Mammary microvascular endothelial cell (primary cell): Measurements from ENCODE around the gene UBE2C. TPM values are rescaled to one million over a fixed set of nuclear protein-coding genes. Genes with fewer than 3 reads are reported as not detected.

Experiments
- total RNA-seq: library from RNA; depleted of rRNA; stranded (reverse); fragments of >200 nt; gene quantifications from 2 replicates; pipeline ENCODE4 v1.2.3, GENCODE V29; 2015

The UBE2C gene
- 108 and 126 TPM in 2 replicates for total RNA-seq

DNA sequence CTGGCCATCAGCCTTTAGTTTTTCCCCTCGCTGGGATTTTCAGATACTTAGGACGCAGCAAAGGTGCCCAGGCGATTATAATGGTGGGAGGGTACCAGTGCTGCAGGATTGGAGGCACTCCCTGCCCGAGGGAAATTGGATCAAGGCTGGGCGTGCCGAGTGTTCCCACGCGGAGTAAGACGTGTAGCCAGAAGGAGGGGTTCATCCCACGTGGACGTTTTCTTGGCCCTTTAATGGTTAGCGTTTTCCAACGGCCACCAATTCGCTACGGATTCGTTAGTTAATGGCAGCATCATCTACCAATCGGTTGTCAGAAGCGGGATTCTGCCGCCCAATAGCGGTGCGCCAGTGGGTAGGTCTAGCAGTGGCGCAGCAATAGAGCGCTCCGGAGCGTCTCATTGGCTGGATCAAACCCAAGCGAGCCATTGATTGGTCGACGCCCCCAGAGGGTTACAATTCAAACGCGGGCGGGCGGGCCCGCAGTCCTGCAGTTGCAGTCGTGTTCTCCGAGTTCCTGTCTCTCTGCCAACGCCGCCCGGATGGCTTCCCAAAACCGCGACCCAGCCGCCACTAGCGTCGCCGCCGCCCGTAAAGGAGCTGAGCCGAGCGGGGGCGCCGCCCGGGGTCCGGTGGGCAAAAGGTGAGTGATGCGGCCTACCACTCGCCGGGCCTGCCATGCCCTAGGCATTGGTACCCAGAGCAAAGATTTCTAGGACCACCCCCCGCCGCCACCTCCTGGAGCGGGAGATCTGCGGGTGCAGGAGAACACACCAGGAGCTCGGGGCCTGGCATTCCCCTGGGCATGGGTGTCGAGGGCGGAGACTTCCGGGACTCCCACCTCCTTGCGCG is at the start of gene UBE2C:
UBE2C (plus strand) TSS at position 488 of the 849 bp plus-strand sequence; CDS start at position 540, 52 bp downstream.

DNA sequence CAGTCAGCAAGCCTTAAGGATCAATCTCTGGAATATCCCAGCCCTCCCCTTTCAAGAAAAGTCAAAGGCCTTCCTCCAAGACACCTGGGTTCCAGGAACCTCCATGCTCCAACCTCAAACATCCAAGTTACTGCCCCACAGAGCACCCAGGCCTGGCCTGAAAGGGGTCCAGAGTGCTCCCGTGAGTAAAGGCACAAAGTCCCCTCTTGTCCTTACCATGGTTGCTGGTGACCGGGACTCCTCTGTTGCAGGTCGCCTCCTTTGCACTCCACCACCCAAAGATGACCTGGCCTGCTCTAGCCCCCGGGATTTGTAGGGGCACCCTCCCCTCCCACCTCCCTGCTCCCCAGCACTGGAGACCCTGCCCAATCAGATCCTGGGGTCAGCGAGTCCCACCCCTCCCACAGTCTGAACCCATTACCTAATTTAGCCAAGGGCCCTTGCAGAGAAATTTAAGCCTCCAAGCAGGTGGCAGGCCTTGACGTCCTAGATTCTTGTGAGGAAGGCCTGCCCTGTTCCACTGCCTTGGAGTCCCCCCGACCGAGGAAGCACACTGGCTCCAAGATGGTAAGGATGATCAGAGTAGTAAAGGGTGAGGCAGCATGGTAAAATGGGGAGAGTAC is 14.7 kb downstream of the UBE2C start, which contains the start of gene TNNC2:
TNNC2 (minus strand) TSS at position 283 of the 623 bp plus-strand sequence; CDS start at position 219, 64 bp downstream.

DNA sequence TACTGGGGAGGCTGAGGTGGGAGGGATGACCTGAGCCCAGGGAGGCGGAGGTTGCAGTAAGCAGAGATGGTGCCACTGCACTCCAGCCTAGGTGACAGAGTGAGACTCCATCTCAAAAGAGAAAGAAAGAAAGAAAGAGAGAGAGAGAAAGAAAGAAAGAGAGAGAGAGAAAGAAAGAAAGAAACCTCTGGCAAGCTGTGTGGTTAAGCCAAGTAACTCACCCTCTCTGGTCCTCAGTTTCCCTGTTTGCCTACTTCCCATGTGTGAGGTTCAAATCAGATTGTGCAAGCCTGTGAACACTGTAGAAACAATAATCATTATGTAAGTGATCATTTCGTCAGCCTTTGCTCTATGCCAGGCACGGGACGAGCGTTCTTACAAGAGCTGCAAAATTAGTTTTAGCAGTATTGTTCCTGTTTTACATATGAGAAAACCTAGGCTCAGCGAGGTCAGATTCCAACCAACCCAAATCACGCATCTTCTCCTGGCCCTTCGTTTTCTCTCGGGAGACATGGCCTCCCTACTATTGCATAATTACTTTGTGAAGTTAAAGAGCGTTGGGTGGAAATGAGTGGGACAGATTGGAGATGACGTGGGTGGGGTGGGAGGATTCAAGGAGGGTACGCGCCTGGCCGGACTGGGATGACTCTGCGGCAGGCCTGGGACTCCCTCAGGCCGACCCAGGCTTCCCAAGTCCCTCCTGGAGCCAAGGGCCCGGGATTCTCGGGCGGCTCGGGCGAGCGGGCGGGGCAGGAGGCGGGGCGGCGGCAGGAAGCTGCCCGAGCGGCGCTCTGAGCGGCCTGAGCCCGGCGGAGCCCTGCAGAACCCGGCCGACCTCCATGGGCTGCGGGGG is 20.8 kb downstream of the UBE2C start, which contains the start of gene SNX21:
SNX21 (plus strand) TSS at position 770 of the 853 bp plus-strand sequence. CDS start 121 bp downstream, outside the sequence.

DNA sequence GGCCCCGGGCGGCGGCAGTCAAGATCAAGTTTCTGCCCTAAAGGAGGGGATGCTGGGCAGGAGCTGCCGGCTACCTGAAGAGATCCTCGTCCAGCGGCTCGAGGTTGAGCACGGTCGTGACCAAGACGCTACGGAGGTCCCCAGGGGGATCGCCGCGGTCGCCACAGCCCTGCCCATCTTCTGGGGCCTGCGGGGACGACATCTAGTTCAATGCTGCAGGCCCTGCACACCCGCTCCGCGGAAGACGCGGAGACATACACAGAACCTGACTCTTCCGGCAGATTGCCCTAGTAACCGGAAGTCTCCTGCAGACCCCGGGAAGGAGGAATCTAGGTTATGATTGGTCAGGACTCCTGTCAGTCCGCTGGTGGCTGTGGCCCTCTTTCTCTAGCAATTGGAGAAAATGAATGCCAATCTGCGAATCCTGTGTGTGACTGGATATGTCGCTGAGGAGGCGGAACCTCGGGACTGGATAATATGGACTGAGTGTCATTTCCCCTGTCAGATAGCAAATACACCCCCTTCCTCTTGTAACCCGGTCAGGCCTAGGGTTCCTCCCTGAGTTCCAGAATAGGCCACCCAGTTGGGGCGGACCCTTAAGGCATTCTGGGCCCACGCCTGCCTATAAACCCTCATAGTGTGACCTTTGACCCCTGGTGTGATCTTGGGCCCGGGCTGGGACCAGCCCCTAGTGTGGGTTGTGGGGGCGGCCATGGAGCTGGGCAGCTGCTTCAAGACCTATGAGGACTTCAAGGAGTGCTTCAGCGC is 44.9 kb downstream of the UBE2C start, which contains the start of the genes ACOT8 and ZSWIM3:
ACOT8 (minus strand) TSS at position 279 of the 768 bp plus-strand sequence; CDS start at position 202, 77 bp downstream.
ZSWIM3 (plus strand) TSS at position 501 of the 768 bp plus-strand sequence; CDS start at position 713, 212 bp downstream.

Other genes starting within 250 kb of the UBE2C start
- not detected in 2 replicates for gene WFDC8, start 233.4 kb upstream of the UBE2C start, total RNA-seq
- not detected in 2 replicates for gene WFDC10A, start 182.9 kb upstream of the UBE2C start, total RNA-seq
- not detected in 2 replicates for gene WFDC9, start 181.4 kb upstream of the UBE2C start, total RNA-seq
- not detected in 2 replicates for gene WFDC11, start 142.4 kb upstream of the UBE2C start, total RNA-seq
- gene WFDC13, start 110.6 kb upstream of the UBE2C start, total RNA-seq: not detected in 2 replicates
- not detected in 2 replicates for gene WFDC10B, start 107.6 kb upstream of the UBE2C start, total RNA-seq
- gene SPINT4, start 90.3 kb upstream of the UBE2C start, total RNA-seq: not detected in 2 replicates
- 3.7 TPM in 1 of 2 replicates, not detected in the other for gene WFDC3, start 20.8 kb upstream of the UBE2C start, total RNA-seq
- 30.2 and 32.6 TPM in 2 replicates for gene DNTTIP1, start 20.7 kb upstream of the UBE2C start, total RNA-seq
- not detected in 2 replicates for gene TNNC2, start 14.7 kb downstream of the UBE2C start, total RNA-seq
- gene SNX21, start 21.2 kb downstream of the UBE2C start, total RNA-seq: 11.6 and 27.0 TPM in 2 replicates
- gene ACOT8, start 44.7 kb downstream of the UBE2C start, total RNA-seq: 37.2 and 57.0 TPM in 2 replicates
- 3.3 and 4.1 TPM in 2 replicates for gene ZSWIM3, start 45.0 kb downstream of the UBE2C start, total RNA-seq
- 9.1 and 11.7 TPM in 2 replicates for gene ZSWIM1, start 68.6 kb downstream of the UBE2C start, total RNA-seq
- 1.3 TPM in 1 of 2 replicates, not detected in the other for gene SPATA25, start 75.0 kb downstream of the UBE2C start, total RNA-seq
- 2.2 and 2.3 TPM in 2 replicates for gene NEURL2, start 78.6 kb downstream of the UBE2C start, total RNA-seq
- gene CTSA, start 78.7 kb downstream of the UBE2C start, total RNA-seq: 129 and 130 TPM in 2 replicates
- gene PLTP, start 99.5 kb downstream of the UBE2C start, total RNA-seq: 6.3 and 11.5 TPM in 2 replicates
- gene PCIF1, start 122.0 kb downstream of the UBE2C start, total RNA-seq: 16.1 and 20.9 TPM in 2 replicates
- gene ZNF335, start 159.6 kb downstream of the UBE2C start, total RNA-seq: 12.1 TPM in 2 replicates
- gene MMP9, start 196.3 kb downstream of the UBE2C start, total RNA-seq: 0.07 TPM in 1 of 2 replicates, not detected in the other
- under 0.01 and 0.10 TPM in 2 replicates for gene SLC12A5, start 216.6 kb downstream of the UBE2C start, total RNA-seq